Measurements from ENCODE around the gene POLD1.

GRCh38 chr19:50356691-50357177, 27.4 kb upstream of the POLD1 start:
- TF ChIP-seq CTCF (IDR thresholded peaks at IDR 0.05): no peak
- TF ChIP-seq POLR2A (IDR thresholded peaks at IDR 0.05): no peak
- TF ChIP-seq EP300 (IDR thresholded peaks at IDR 0.05): no peak

Data from tibial nerve (tissue), 4 donors.